Activated T-cell treated with anti-CD3 and anti-CD28 coated beads, Interleukin-2, amount 50 U/mL, for 72 hours (primary cell): ENCODE results near the gene VEGFA. TPM values are rescaled to one million over a fixed set of nuclear protein-coding genes. Genes with fewer than 3 reads are reported as not detected.
"Not testable (repeated sequence)": the region's sequence is repeated elsewhere in the genome, so short reads cannot be mapped to it uniquely, and the experiment has no call there.

ENCODE experiments used
- ATAC-seq, 2 donors: fragments of 150-1000 bp; cut with Tn5 transposase; replicated peaks in 1 of 2; 2 replicates each; pipeline ENCODE4 v1.10.0; 2021; ENCODE audit warnings: moderate library complexity in 2 of 2, mild to moderate bottlenecking in 1 of 2
- DNase-seq, 2 donors: peaks; one replicate each; pipeline ENCODE4 v3.0.0; 2021 to 2022; ENCODE audit warnings: mixed read lengths in 1 of 2
- H3K27ac Mint-ChIP-seq: one replicate; pipeline ENCODE4 v1.8.0; 2022; ENCODE audit warnings: mild to moderate bottlenecking, moderate library complexity, mixed read lengths
- H3K27me3 Mint-ChIP-seq: one replicate; pipeline ENCODE4 v1.8.0; 2022; ENCODE audit warnings: low read depth, mixed read lengths
- H3K36me3 Mint-ChIP-seq, 2 donors: one replicate each; pipeline ENCODE4 v1.8.0; 2022; ENCODE audit warnings: mixed read lengths in 2 of 2, mild to moderate bottlenecking in 1 of 2; ENCODE audit not compliant: insufficient read depth in 2 of 2
- H3K4me1 Mint-ChIP-seq: one replicate; pipeline ENCODE4 v1.8.0; 2022; ENCODE audit warnings: low read depth, mixed read lengths
- H3K4me3 Mint-ChIP-seq, 2 donors: one replicate each; pipeline ENCODE4 v1.8.0; 2022; ENCODE audit warnings: mild to moderate bottlenecking in 2 of 2, mixed read lengths in 2 of 2, moderate library complexity in 2 of 2
- H3K9me3 Mint-ChIP-seq, 2 donors: one replicate each; pipeline ENCODE4 v1.8.0; 2022; ENCODE audit warnings: mixed read lengths in 2 of 2
- total RNA-seq, 2 donors: library from RNA; stranded (reverse); gene quantifications; one replicate each; pipeline ENCODE4 v1.2.3, GENCODE V29; 2022

VEGFA gene
- total RNA-seq, 2 donors from 2014 or later, result 65.2 to 67.1 TPM

DNA sequence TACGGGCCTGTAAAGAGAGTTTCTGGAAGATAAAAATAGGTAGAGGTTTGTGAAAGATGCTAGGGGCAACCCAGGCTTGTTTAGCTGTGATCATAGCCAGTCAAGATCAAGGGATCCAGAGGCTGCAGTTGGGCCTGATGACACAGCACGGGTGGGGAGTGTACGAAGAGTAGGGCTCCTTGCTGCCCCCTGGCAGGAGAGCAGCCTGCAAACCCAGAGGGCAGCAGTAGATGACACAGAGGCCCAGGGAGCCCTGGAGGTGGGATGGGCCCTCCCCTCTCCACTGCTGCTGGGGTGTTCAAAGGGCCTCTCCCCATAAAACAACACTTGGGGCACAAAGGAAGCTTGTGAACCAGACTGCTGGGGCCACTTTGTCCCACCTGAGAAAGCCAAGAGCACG, 47.2 kb downstream of the VEGFA start:
- DNase-seq, result peak; percentile 25 to 39
- H3K4me1 Mint-ChIP-seq, result peaks cover 8% of the 10 kb centered on the region
- no peak overlapping the region for H3K4me3 Mint-ChIP-seq
- no peak overlapping the region for H3K27ac Mint-ChIP-seq
- peak; percentile 77 to 78 for ATAC-seq
- H3K27me3 Mint-ChIP-seq, result peaks cover 8% of the 10 kb centered on the region
- no peaks in the 10 kb centered on the region for H3K9me3 Mint-ChIP-seq
- H3K36me3 Mint-ChIP-seq, result no peaks in the 10 kb centered on the region

DNA sequence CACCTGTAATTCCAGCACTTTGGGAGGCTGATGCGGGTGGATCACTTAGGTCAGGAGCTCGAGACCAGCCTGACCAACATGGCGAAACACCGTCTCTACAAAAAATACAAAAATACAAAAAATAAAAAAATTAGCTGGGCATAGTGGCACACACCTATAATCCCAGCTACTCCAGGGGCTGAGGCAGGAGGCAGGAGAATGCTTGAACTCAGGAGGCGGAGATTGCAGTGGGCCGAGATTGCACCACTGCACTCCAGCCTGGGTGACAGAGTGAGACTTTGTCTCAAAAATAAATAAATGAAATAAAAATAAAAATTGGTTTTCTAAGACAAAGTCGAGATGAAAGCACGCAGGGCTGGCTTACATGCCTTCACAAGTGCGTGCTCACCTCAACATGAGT, 49.0 kb downstream of the VEGFA start:
- DNase-seq, H3K4me1 Mint-ChIP-seq, H3K27ac Mint-ChIP-seq, H3K4me3 Mint-ChIP-seq, H3K27me3 Mint-ChIP-seq, ATAC-seq, H3K36me3 Mint-ChIP-seq, H3K9me3 Mint-ChIP-seq: not testable (repeated sequence)

DNA sequence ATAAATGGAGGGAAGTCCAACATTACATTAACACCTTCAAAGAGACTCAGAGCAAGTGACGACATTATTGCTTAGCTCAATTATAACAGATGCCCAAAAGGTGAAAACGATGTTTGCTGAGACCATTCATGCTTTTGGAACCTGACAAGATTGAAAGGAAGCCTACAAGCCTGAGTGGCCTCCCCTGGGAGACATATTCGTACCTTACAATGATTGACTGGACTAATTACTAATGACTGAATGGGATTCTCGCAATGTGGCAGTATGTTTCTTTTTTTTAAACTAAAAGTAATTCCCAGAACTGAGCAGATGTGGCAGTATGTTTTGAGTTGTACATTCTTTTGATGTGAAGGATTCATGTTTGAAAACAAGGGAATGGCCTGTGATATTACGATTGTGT, 49.9 kb downstream of the VEGFA start:
- DNase-seq (no peak), ATAC-seq (no peak)
- Mint-ChIP-seq H3K9me3 (no peaks in the 10 kb centered on the region), H3K27me3 (peaks cover 8% of the 10 kb centered on the region), H3K4me1 (no peaks in the 10 kb centered on the region), H3K27ac (no peak overlapping the region), H3K36me3 (no peaks in the 10 kb centered on the region), H3K4me3 (no peak overlapping the region)

DNA sequence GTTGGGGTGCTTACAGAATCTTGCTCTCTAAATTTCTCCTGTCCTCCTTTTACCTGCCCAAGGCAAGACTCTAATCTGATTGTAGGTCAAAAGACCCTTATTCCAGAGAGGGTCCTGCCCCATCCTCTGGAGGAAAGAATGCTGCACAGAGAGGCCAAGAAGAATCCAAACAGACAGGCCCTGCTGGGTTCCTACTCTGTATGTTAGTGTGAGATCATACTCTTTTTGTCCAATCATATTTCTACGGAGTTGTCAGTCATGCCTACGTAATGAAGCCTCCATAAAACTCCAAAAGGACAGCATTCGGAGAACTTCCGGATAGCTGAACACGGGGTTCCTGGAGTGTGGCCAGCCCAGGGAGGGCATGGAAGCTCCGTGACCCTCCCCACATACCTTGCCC, 50.5 kb downstream of the VEGFA start:
- ATAC-seq, result no peak
- Mint-ChIP-seq H3K9me3 (no peaks in the 10 kb centered on the region), H3K4me3 (no peak overlapping the region), H3K27ac (no peak overlapping the region), H3K36me3 (no peaks in the 10 kb centered on the region), H3K4me1 (no peaks in the 10 kb centered on the region), H3K27me3 (peaks cover 8% of the 10 kb centered on the region)
- no peak for DNase-seq

DNA sequence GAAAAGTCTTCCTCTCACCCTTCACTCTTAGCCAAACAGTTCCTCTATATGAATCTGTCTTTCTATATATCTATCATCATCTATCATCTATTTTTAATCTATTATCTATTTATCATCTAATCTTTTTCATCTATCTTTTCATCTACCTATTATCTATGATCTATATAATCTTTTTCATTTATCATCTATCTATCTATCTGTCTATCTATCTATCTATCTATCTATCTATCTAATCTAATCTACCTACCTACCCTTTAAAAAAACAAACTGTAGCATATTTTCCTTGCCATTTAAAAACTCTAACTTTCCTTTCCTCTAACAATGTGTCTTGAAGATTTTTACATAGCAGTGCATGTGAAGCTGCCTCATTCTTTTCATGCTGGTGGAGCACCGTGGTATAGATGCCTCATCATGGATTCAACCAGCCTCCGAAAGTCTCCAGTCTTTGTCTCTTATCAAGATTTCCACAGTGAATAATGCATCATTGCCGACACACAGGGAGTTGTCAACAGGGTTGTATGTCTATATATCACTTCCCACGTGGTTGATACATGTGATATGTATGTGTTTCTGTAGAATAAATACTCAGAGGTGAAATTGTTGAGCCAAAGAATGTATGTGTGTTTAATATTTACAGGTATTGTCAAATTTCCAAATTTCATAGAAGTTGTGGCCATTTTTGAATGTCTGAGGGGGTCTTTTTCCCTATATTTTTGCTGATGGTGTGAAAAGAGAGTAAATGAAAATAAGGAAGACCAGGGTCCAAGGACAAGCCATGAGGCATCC, 51.3 kb downstream of the VEGFA start:
- Mint-ChIP-seq H3K4me1 (no peaks in the 10 kb centered on the region), H3K4me3 (no peak overlapping the region), H3K27ac (no peak overlapping the region), H3K27me3 (peaks cover 8% of the 10 kb centered on the region), H3K36me3 (no peaks in the 10 kb centered on the region), H3K9me3 (no peaks in the 10 kb centered on the region)
- ATAC-seq, result no peak
- DNase-seq, result no peak

DNA sequence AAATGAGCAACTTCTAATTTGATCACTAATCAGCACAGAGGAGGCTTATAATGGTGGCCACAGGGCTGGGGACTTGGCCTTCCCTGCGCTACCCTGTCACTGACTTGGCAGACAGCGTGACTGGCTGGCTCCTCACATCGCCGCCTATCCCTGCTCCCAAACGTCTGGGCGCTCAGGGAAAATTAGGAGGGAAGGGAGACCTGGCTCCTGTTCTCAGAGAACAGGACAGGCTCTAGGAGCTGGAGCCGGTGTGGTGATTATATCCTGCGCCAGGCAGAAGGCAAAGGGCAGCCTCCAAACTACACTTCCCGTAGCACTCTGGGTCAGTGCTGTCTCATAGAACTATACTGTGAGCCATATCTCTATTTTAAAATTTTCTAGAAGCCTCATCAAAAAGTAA, 53.4 kb downstream of the VEGFA start:
- H3K27ac Mint-ChIP-seq, result no peak overlapping the region
- DNase-seq (no peak), ATAC-seq (no peak)
- no peaks in the 10 kb centered on the region for H3K9me3 Mint-ChIP-seq
- no peak overlapping the region for H3K4me3 Mint-ChIP-seq
- no peaks in the 10 kb centered on the region for H3K4me1 Mint-ChIP-seq
- H3K27me3 Mint-ChIP-seq, result peaks cover 8% of the 10 kb centered on the region
- no peaks in the 10 kb centered on the region for H3K36me3 Mint-ChIP-seq

DNA sequence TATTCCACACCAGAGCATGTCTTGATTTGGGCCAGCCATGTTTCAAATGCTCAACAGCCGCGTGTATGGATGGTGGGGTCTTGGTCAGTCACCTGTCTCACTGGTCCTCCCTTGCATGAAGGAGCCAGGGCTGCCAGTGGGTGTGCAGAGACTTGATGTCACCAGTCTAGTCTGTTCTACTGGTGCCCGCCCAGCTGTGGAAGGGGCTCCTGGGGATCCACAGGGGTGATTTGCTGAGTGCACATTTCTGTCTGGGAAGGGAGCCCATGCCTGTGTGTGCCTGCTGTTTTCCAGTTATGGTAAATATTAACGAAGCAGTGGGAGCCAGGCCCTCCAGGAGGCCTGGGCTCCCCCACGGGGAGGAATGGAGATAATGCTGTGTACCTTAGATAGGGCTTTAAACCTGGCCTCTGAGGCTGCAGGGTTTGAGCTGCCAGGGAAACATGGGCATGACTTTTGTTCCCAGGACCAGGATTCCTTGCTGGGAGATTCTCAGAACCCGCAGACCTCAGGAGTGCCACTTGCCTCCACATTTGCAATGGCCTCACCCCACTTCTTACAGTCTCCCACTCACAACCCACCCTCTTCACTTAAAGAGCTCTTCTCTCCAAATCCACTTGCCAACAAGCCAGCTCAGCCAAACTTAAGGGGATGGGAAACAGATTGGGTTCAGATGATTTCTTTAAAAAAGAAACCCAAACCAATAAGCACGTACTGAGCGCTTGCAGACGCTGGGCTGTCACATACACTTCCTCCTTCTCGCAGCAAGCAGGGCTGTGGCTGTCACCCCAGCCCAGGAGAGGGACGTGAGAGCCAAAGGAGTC, 54.1 kb downstream of the VEGFA start:
- H3K36me3 Mint-ChIP-seq, result no peaks in the 10 kb centered on the region
- no peak overlapping the region for H3K27ac Mint-ChIP-seq
- no peak overlapping the region for H3K4me3 Mint-ChIP-seq
- ATAC-seq (no peak), DNase-seq (no peak)
- no peaks in the 10 kb centered on the region for H3K9me3 Mint-ChIP-seq
- peaks cover 8% of the 10 kb centered on the region for H3K27me3 Mint-ChIP-seq
- H3K4me1 Mint-ChIP-seq, result no peaks in the 10 kb centered on the region

DNA sequence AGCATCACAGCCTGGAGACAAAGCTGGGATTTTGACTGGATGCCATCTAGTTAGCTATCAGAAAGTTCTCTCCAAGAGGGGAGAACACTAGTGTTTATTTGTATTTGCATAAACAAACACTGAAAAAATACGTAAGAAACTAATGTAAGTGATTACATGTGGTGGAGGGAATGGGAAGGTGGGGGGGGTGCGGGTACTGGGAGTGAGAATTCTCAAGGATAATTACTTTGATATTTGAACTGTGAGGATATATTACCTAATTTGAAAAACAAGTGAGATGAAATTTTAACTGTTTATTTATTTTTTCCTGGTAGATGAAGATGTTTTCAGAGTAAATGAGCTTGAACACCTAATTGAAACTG, 54.7 kb downstream of the VEGFA start:
- ATAC-seq (no peak), DNase-seq (no peak)
- Mint-ChIP-seq H3K4me1 (no peaks in the 10 kb centered on the region), H3K36me3 (no peaks in the 10 kb centered on the region), H3K4me3 (no peak overlapping the region), H3K9me3 (no peaks in the 10 kb centered on the region), H3K27me3 (peaks cover 8% of the 10 kb centered on the region), H3K27ac (no peak overlapping the region)

DNA sequence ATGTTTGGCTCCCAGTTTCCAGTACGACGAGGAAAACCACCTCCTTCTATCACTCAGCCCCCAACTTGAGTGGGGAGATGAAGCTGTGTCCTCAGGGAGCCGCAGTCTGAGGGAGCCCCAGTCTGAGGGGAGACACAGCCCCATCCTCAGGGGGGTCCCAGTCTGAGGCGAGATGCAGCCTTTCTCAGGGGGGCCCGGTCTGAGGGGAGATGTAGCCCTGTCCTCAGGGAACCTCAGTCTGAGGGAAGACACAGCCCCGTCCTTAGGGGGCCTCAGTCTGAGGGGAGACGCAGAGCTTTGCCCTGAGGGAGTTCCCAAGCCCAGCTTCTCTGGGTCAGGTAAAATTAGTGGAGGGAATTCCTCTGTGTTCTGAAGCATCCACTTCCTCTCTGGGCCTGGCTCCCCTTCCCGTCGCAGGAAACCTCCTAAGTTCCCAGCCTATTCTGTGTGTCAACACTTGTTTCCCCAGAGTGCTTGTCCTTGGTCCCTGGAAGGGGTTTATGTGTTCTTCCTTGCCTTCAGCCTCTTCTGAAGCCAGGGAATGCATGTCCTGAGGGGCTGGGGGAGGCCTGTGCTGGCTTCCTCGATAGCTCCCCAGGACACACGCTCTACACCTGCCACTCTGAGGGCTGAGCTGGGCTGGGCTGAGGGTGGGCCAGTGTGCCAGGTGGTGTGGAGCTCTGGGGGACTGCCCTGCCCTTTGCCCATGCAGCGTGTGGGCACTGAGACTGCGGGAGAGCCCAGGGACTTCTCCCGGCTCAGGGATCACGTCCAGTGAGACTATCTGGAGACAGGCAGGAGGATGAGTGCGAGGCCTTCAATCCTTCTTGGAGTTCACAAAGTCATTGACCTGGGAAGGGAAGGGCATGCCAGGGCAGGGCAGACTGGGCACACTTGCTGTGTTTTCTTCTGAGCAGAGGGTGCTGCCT, 55.4 kb downstream of the VEGFA start:
- no peak overlapping the region for H3K27ac Mint-ChIP-seq

DNA sequence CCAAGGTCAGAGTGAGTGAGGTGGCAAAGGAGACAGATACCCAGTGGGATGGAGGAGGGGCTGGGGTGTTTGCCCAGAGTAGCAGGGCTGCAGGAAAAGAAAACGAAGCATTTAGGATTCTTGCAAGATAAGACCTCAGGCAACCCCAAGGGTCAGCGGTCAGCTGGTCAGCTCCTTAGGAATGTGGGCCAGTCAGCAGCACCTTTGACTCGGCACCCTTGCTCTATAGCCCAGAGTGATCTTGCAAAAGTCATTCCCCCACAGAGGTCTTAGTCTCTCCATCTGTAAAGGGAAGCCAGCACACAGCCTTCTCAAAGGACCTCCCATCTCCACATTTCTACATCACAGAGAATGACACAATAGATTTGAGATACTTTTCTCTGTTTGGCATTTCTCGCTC, 56.7 kb downstream of the VEGFA start:
- ATAC-seq (no peak), DNase-seq (no peak)
- no peaks in the 10 kb centered on the region for H3K36me3 Mint-ChIP-seq
- H3K4me3 Mint-ChIP-seq, result no peak overlapping the region
- peaks cover 3% of the 10 kb centered on the region for H3K27me3 Mint-ChIP-seq
- no peak overlapping the region for H3K27ac Mint-ChIP-seq
- H3K4me1 Mint-ChIP-seq, result no peaks in the 10 kb centered on the region
- no peaks in the 10 kb centered on the region for H3K9me3 Mint-ChIP-seq

More for the DNA sequence above, 55.4 kb downstream of the VEGFA start:
- no peak for ATAC-seq
- Mint-ChIP-seq H3K27me3 (peaks cover 8% of the 10 kb centered on the region), H3K4me1 (no peaks in the 10 kb centered on the region), H3K4me3 (no peak overlapping the region), H3K36me3 (no peaks in the 10 kb centered on the region), H3K9me3 (no peaks in the 10 kb centered on the region)
- DNase-seq, result no peak

DNA sequence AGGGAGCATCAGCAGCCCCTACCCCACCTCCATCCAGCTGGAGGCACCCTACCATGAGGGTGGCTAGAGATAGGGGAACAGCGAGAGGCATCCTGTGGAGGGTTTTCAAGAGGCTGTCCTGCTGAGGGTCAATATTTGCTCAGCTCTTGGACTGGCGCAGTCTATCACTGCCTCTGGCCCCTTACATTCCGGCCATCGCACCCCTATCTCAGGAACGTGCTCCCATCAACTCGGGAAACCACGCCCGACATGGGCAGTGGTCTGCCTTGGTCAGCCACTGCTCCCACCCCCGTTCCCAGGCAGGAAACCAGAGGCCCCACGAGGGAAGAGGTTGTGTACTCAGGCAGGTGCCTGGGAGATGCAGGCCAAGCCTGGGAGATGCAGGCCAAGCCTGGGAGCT, 57.9 kb downstream of the VEGFA start:
- H3K4me1 Mint-ChIP-seq, result no peaks in the 10 kb centered on the region
- H3K9me3 Mint-ChIP-seq, result no peaks in the 10 kb centered on the region
- H3K4me3 Mint-ChIP-seq, result no peak overlapping the region
- no peaks in the 10 kb centered on the region for H3K27me3 Mint-ChIP-seq
- no peak overlapping the region for H3K27ac Mint-ChIP-seq
- no peaks in the 10 kb centered on the region for H3K36me3 Mint-ChIP-seq
- ATAC-seq (no peak), DNase-seq (no peak)

DNA sequence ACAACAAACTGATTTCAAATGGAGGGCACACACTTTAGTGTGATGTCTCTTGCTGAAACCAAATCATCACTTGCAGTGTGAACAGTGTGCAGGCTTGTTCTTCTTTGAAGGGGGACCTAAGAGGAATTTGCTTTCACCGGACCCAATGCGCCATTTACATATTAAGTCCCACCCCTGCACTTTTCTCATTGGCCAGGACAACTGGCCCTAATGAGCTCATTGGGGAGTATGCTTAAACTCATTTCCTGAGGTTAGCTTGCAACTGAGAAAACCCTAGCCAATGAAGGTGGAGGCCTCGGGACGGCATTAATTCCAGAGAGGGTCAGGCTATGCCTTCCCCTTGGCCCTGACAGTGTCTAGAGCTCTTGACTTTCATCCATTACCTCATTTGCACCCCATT, 58.7 kb downstream of the VEGFA start:
- Mint-ChIP-seq H3K4me3 (no peak overlapping the region), H3K9me3 (no peaks in the 10 kb centered on the region), H3K27ac (no peak overlapping the region), H3K4me1 (no peaks in the 10 kb centered on the region), H3K27me3 (no peaks in the 10 kb centered on the region), H3K36me3 (no peaks in the 10 kb centered on the region)
- DNase-seq (no peak), ATAC-seq (no peak)

DNA sequence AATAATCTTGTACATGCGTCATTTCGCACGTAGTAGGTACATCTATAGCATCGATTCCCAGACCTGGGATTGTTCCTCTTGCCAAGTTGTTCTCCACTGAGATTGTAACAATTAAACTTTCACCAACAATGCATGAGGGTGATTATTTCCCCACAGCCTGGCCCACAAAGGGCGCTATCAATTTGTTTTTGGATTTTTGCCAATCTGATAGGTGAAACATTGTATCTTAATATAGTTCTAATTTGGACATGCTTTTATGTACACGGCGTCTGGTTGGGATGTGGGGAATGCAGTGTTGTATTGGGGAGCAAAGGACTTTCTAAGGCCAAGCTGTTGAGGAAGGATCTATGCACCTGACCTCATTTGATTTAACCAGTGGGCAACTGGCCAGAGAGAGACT, 59.5 kb downstream of the VEGFA start:
- no peaks in the 10 kb centered on the region for H3K36me3 Mint-ChIP-seq

More for the DNA sequence above, 59.5 kb downstream of the VEGFA start:
- Mint-ChIP-seq H3K4me3 (no peak overlapping the region), H3K27ac (no peak overlapping the region), H3K4me1 (no peaks in the 10 kb centered on the region), H3K27me3 (no peaks in the 10 kb centered on the region), H3K9me3 (no peaks in the 10 kb centered on the region)
- DNase-seq (no peak), ATAC-seq (no peak)
